HG03521 (cell line): ENCODE results near the gene SSTR4.

Source experiments
- ATAC-seq: cut with Tn5 transposase; IDR thresholded peaks from one replicate; pipeline ENCODE4 v1.9.1; 2021; ENCODE audit warnings: mild to moderate bottlenecking, moderate library complexity; ENCODE audit not compliant: unreplicated experiment

Gene SSTR4

GRCh38 chr20:23039885-23040508 lies 4.9 kb downstream of the SSTR4 start:
- ATAC-seq = no peak

- ATAC-seq = no peak
Observed at GRCh38 chr20:23042270-23042669, 7.2 kb downstream of the SSTR4 start.

DNA sequence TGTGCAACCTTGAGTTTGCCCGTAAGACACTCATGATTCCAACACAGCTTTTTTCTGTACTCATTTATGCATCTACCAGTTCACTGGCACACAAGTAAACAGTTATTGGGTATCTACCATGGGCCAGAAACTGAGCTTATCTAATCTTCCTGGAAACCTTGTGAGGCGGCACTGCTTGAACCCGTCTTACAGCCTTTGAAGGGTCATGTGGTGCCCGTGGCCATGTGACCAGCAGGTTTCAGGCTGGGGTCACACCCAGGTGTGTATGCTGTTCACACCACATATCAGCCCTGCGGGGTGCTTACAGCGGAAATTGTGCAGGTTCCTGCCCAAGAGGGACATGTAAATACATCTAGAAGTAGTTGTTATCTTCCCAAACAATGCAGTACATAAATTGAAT lies 8.3 kb downstream of the SSTR4 start:
- ATAC-seq = no peak

GRCh38 chr20:23046431-23046830 lies 11.3 kb downstream of the SSTR4 start:
- ATAC-seq = no peak

DNA sequence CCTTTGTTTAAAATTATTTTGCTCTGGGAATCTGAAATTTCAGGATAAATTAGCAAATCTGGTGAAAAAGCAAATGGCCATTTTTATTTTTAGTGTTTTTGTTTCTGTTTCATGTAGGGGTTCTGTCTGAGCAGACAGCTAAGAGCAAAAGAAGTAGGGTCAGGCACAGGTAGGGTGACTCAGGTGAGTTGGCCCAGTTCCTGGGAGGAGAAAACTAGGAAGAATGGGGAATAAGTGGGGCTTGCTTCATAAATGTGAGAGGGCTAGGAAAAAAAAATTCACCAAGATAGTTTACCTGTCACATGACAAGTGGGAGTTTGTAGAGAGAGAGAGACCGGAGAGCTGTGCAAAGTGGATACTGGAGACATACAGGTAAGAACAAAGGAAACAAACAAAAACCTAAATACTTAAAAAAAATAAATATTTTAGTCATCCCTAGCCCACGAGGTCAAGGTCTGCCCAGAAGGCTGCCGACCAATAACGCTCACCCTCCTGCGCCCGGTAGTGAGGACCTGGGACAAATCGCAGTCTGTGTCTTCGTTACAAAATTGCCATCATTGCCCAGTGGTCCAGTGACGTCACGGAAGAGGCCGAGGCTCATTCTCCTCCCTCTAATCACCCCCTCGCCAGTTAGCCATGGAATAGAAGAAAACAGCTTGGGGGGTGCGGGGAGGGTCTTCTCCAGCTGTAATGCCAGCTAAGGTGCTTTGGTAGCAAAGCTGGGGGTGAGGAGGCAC lies 12.1 kb downstream of the SSTR4 start:
- no peak for ATAC-seq

- no peak for ATAC-seq
Observed at GRCh38 chr20:23047738-23048214, 12.7 kb downstream of the SSTR4 start.

GRCh38 chr20:23048283-23049200 lies 13.4 kb downstream of the SSTR4 start:
- no peak for ATAC-seq

GRCh38 chr20:23049201-23050075 lies 14.3 kb downstream of the SSTR4 start, which contains the start of gene THBD:
THBD (minus strand) TSS chr20:23049672; CDS start chr20:23049504, 168 bp downstream.
- no peak for ATAC-seq

DNA sequence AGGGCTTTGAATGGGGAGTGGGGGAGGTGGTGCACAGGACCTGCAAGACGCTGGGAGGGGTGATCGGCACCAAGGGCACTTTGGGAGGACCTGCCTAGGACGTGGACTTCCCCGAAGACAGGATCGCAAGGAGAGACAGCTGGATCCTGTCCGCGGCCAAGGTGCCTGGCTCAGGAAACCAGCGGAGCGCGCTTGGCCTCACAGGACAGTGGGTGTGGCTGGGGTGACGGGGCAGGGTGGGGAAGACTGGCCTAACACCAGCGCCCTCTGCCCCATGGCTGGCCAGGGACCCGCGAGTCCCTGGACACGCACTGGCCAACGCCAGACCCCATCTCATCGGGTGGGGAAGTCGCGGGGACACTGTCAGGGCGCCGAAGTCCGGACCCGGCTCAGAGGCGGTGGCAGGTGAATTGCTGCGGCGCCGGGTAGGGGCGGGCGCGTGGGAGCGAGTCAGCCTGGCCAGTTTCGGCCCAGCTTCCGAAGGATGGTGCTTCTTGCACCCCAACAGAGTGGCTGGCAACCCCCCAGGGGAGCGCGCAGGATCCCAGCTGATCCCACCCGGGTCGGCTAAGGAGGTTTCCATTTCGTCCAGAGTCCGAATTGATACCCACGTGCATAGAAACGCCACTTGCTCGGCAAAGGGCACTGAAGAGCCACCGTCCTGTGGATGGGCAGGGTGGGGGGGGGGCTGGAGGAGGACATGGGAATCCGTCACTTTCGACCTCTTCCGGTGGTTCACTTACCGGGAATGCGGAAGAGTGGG lies 15.1 kb downstream of the SSTR4 start:
- no peak for ATAC-seq

DNA sequence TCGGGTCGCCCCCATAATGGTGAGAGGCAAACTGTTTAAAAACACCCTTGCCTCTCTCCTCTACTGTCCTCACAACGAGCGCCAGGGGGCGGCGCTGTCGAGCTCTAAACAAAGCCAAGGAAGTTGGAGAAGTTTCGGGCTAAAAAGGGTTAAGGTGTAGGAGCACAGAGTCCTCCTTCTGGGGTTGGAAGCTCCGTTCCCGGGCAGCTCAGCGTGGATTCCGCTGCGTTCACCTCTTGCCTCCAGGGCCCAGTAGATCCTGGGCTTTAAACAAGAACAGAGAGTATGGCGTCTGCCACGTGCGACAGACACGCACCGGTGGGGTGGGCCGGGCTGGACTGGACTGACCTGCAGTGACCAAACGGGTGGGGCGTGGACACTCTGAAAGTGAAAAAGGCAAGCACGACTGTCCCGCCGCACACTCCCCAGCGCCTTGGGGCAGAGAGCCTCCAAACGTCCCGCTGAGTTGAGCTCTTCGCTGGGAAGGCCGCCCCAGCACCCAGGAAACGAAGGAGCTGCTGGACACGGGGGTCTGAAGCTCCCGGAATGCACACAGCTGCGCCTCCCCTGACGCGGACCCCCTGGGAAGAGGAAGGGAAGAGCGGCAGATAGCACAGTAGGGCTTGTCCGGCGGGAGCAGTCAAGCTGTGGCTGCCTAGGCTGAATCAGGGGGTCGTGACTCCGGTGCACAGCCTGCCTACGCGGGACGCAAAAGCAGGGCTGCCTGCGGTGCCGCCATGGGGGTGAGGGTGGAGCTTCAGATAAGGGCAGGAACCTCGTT lies 15.9 kb downstream of the SSTR4 start:
- no peak for ATAC-seq

DNA sequence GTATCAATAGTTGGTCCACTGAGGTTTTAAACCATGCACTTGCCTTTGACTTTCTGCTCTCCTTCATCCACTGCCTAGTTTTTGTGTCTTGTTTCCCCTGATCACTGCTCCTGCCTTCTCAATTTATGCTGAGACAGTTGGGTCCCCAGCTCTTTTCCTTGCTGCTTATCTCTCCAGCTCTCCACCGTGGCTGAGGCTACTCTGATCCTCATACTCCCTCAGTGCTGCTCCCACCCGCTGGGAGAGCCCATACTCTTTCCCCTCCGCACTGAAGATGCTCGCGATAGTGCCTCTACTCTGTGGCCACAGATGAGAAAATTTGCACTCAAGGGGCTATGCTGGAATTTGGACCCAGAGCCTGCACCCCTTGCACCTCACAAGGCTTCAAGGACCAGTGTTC lies 17.8 kb downstream of the SSTR4 start:
- ATAC-seq = no peak

DNA sequence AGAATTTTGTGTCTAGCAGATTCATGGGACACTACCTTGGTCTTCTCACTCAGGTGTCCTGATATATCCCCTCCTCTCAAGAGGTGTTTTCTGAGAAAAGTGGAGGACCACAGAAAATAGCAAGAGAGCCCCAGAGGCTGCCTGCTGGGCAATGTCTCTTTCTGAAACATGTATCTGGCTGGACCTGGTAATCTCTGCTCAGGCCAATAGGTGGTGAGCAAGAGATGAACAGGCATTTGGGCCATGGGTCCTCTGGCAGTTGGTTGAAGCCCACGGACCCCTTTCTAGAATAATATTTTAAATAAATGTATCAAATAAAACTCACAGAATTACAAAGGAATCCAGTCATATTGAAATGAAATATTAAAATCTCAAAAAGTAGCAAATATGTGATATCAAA lies 23.1 kb downstream of the SSTR4 start:
- no peak for ATAC-seq

DNA sequence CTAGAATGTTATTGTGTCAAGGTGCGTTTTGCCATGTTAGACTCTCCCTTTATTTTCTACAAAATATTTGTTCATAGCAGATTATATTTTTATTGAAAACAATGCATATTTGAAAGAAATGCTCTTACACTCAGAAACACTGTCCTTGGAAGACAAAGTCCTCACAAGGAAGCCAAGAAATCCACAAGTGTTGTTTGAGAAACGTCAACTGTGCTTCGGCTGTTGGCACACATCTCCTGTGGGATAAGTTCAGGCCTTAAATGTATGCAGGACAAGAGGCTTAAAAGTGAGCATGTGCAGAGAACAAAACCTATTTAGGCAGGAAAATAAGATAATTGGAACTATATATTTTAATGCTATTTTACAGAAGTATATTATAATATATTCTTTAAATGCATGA lies 23.9 kb downstream of the SSTR4 start:
- ATAC-seq = no peak

- no peak for ATAC-seq
Observed at GRCh38 chr20:23059846-23060245, 24.7 kb downstream of the SSTR4 start.

DNA sequence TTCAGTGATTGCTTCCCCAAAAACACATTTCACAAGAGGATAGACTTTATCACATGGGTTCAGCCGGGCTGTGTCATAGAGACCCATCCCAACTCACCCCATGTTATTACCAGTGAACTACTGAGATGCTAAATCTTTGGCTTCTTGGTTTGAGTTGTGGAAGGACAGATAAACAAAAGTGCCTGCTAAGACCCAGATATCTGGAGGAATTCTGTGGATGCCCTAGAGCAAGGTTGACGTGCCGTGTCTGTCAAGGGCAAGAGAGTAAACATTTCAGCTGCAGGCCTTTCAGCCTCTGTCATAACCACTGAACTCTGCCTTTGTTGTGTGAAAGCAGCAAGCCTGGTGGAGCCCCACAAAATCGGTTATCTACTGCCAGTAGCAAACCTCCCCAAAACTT lies 25.5 kb downstream of the SSTR4 start:
- no peak for ATAC-seq

DNA sequence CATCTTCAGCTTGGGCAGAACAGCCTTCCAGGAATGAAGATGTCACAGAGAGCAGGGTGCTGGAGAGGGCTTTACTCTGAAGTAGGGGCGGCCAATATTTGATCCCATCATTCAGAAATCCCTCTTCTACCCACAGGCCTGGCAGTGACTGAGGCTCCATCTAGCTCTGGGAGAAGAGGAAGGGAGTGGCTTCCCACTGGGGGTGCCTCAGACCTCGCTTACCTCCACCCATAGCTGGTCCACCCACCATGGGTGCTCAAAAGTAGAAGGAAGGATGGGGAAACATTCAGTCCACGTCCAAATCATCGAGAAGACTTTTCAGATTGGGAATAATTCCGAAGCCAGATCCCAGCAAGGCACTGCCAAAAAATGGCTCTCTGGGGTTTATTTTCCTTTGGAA lies 26.1 kb downstream of the SSTR4 start:
- ATAC-seq = no peak

- no peak for ATAC-seq
Observed at GRCh38 chr20:23061734-23062561, 26.8 kb downstream of the SSTR4 start.

DNA sequence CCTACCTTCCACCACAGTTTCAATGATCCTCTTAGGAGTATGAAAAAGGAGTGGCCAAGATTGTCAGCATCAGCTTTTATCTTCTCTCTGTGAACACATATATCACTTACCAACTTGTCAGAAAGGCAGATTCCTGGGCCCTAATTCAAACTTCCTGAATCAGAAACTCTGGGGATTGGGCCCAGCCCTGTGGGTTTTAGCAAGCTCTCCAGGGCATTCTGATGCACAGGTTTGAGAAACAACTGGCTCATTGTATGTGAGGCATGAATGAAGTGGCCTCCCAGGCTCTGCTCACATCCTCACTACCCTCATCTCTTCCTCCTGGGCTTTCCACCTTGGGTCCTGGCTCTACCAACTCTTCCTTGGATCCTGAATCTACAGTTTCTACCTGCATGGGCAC lies 27.5 kb downstream of the SSTR4 start:
- ATAC-seq = no peak
